ENCODE data around the gene CLCN6.

Gene CLCN6

GRCh38 chr1:11813021-11813420 lies 7.0 kb downstream of the CLCN6 start:
- Histone ChIP-seq H3K36me3 (ENCODE audit: control insufficient read depth, insufficient read depth, low read length) (peaks cover 83% of the 10 kb centered on the region), H3K9me3 (ENCODE audit: control insufficient read depth, insufficient read depth, low read length) (no peaks in the 10 kb centered on the region), H3K27me3 (ENCODE audit: control insufficient read depth, insufficient read depth, low read length) (no peaks in the 10 kb centered on the region), H3K27ac (ENCODE audit: low read depth, low read length) (no peak overlapping the region), H3K4me1 (ENCODE audit: control insufficient read depth, insufficient read depth, low read length) (no peaks in the 10 kb centered on the region), H3K4me3 (ENCODE audit: low read depth, low read length) (no peak overlapping the region), H3K9ac (ENCODE audit: low read depth, low read length) (no peak overlapping the region)

GRCh38 chr1:11817192-11817591 lies 11.2 kb downstream of the CLCN6 start:
- no peaks in the 10 kb centered on the region for H3K9me3 ChIP-seq (ENCODE audit: control insufficient read depth, insufficient read depth, low read length)
- no peak overlapping the region for H3K27ac ChIP-seq (ENCODE audit: low read depth, low read length)
- H3K4me3 ChIP-seq (ENCODE audit: low read depth, low read length): no peak overlapping the region
- H3K36me3 ChIP-seq (ENCODE audit: control insufficient read depth, insufficient read depth, low read length): peaks cover 81% of the 10 kb centered on the region
- H3K9ac ChIP-seq (ENCODE audit: low read depth, low read length): no peak overlapping the region
- H3K4me1 ChIP-seq (ENCODE audit: control insufficient read depth, insufficient read depth, low read length): no peaks in the 10 kb centered on the region
- H3K27me3 ChIP-seq (ENCODE audit: control insufficient read depth, insufficient read depth, low read length): no peaks in the 10 kb centered on the region

- Histone ChIP-seq H3K4me1 (ENCODE audit: control insufficient read depth, insufficient read depth, low read length) (no peaks in the 10 kb centered on the region), H3K9me3 (ENCODE audit: control insufficient read depth, insufficient read depth, low read length) (no peaks in the 10 kb centered on the region), H3K36me3 (ENCODE audit: control insufficient read depth, insufficient read depth, low read length) (peaks cover 89% of the 10 kb centered on the region), H3K4me3 (ENCODE audit: low read depth, low read length) (no peak overlapping the region), H3K27me3 (ENCODE audit: control insufficient read depth, insufficient read depth, low read length) (no peaks in the 10 kb centered on the region), H3K9ac (ENCODE audit: low read depth, low read length) (no peak overlapping the region), H3K27ac (ENCODE audit: low read depth, low read length) (no peak overlapping the region)
Observed at GRCh38 chr1:11822091-11822490, 16.1 kb downstream of the CLCN6 start.

DNA sequence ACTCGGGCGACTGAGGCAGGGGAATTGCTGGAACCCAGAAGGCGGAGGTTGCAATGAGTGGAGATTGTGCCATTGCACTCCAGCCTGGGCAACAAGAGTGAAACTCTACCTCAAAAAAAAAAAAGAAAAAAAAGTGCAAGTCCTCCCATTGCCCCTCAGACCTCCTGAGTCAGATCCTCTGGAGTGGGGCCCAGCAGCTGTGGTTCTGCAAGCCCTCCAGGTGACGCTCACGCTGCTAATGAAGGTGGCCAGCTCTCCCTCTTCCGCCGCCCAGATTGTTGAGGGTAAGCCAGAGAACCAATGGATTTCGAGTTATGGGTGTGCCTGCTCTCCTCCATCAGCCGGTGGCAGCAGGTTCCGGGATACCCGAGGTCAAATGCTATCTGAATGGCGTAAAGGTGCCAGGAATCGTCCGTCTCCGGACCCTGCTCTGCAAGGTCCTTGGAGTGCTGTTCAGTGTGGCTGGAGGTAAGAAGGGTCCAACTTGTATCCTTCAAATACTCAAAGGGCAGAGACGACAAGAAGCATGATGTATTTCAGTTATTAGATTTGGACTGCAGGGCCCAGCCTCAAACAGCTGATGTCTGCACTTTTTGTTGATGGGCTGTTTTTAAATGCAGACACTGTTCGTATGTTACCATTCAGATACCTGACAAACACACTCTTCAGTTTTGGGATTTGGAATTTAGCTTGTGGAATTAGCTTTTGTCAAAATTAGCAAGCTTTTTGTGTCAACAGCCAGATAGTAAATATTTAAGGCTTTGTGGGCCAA lies 17.6 kb downstream of the CLCN6 start:
- Histone ChIP-seq H3K9me3 (ENCODE audit: control insufficient read depth, insufficient read depth, low read length) (no peaks in the 10 kb centered on the region), H3K4me3 (ENCODE audit: low read depth, low read length) (no peak overlapping the region), H3K27me3 (ENCODE audit: control insufficient read depth, insufficient read depth, low read length) (no peaks in the 10 kb centered on the region), H3K36me3 (ENCODE audit: control insufficient read depth, insufficient read depth, low read length) (peaks cover 89% of the 10 kb centered on the region), H3K27ac (ENCODE audit: low read depth, low read length) (no peak overlapping the region), H3K4me1 (ENCODE audit: control insufficient read depth, insufficient read depth, low read length) (no peaks in the 10 kb centered on the region), H3K9ac (ENCODE audit: low read depth, low read length) (no peak overlapping the region)

DNA sequence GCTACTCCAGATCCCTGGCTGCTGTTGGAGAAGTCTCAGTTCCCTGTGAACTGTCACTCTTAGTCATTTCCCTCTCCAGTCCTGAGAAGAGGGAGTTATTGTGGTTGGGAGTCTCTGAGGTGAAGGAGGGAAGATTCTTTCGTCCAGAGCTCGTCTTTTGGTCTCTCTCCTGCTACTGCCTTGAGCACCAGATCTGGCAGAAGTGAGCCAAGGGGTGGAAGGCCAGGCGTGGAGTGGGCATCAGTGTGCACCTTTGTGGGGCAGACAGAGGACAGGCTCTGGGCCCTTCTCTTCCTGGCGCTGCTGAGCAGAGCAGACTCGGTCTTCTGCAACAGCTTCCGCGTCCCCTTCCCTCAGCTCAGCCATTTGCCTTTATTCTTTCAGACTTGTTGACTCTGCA lies 19.1 kb downstream of the CLCN6 start:
- Histone ChIP-seq H3K36me3 (ENCODE audit: control insufficient read depth, insufficient read depth, low read length) (peaks cover 88% of the 10 kb centered on the region), H3K9ac (ENCODE audit: low read depth, low read length) (no peak overlapping the region), H3K27me3 (ENCODE audit: control insufficient read depth, insufficient read depth, low read length) (no peaks in the 10 kb centered on the region), H3K9me3 (ENCODE audit: control insufficient read depth, insufficient read depth, low read length) (no peaks in the 10 kb centered on the region), H3K27ac (ENCODE audit: low read depth, low read length) (no peak overlapping the region), H3K4me1 (ENCODE audit: control insufficient read depth, insufficient read depth, low read length) (no peaks in the 10 kb centered on the region), H3K4me3 (ENCODE audit: low read depth, low read length) (no peak overlapping the region)

DNA sequence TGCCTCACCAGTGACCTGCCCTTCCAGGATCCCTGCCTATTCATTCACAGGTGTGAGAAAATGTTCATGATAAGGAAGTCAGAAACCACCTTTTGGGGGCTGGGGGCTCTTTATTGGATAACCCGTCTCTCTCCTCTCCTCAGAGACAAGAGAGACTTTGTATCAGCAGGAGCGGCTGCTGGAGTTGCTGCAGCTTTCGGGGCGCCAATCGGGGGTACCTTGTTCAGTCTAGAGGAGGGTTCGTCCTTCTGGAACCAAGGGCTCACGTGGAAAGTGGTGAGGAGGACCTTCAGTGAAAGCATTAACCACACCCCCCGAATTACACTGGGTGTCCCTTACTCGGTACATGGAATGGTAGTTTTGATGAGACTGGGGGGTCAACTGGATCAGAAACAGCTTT lies 21.0 kb downstream of the CLCN6 start:
- Histone ChIP-seq H3K9ac (ENCODE audit: low read depth, low read length) (no peak overlapping the region), H3K4me3 (ENCODE audit: low read depth, low read length) (no peak overlapping the region), H3K27me3 (ENCODE audit: control insufficient read depth, insufficient read depth, low read length) (no peaks in the 10 kb centered on the region), H3K27ac (ENCODE audit: low read depth, low read length) (no peak overlapping the region), H3K9me3 (ENCODE audit: control insufficient read depth, insufficient read depth, low read length) (no peaks in the 10 kb centered on the region), H3K4me1 (ENCODE audit: control insufficient read depth, insufficient read depth, low read length) (no peaks in the 10 kb centered on the region), H3K36me3 (ENCODE audit: control insufficient read depth, insufficient read depth, low read length) (peaks cover 85% of the 10 kb centered on the region)

DNA sequence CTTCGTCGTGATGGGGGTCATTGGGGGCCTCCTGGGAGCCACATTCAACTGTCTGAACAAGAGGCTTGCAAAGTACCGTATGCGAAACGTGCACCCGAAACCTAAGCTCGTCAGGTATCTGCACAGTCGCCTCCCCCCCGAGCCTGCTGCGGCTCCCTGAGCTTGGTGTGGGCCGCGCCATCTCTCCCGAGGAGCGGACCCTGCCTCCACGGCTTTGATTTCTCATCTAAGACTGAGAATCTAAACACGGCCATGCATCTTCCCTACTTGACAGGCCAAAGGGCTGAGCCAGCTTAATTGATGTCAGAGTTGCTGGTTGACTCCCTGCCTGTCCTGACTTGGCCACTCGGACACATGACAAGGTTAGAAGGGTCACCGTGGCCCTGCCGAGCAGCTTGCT lies 22.5 kb downstream of the CLCN6 start:
- Histone ChIP-seq H3K4me1 (ENCODE audit: control insufficient read depth, insufficient read depth, low read length) (no peaks in the 10 kb centered on the region), H3K36me3 (ENCODE audit: control insufficient read depth, insufficient read depth, low read length) (peaks cover 88% of the 10 kb centered on the region), H3K27ac (ENCODE audit: low read depth, low read length) (no peak overlapping the region), H3K9ac (ENCODE audit: low read depth, low read length) (no peak overlapping the region), H3K9me3 (ENCODE audit: control insufficient read depth, insufficient read depth, low read length) (no peaks in the 10 kb centered on the region), H3K4me3 (ENCODE audit: low read depth, low read length) (no peak overlapping the region), H3K27me3 (ENCODE audit: control insufficient read depth, insufficient read depth, low read length) (no peaks in the 10 kb centered on the region)

- Histone ChIP-seq H3K4me3 (ENCODE audit: low read depth, low read length) (no peak overlapping the region), H3K9me3 (ENCODE audit: control insufficient read depth, insufficient read depth, low read length) (no peaks in the 10 kb centered on the region), H3K27me3 (ENCODE audit: control insufficient read depth, insufficient read depth, low read length) (no peaks in the 10 kb centered on the region), H3K9ac (ENCODE audit: low read depth, low read length) (no peak overlapping the region), H3K36me3 (ENCODE audit: control insufficient read depth, insufficient read depth, low read length) (peaks cover 87% of the 10 kb centered on the region), H3K4me1 (ENCODE audit: control insufficient read depth, insufficient read depth, low read length) (no peaks in the 10 kb centered on the region), H3K27ac (ENCODE audit: low read depth, low read length) (no peak overlapping the region)
Observed at GRCh38 chr1:11831945-11832725, 26.1 kb downstream of the CLCN6 start.

DNA sequence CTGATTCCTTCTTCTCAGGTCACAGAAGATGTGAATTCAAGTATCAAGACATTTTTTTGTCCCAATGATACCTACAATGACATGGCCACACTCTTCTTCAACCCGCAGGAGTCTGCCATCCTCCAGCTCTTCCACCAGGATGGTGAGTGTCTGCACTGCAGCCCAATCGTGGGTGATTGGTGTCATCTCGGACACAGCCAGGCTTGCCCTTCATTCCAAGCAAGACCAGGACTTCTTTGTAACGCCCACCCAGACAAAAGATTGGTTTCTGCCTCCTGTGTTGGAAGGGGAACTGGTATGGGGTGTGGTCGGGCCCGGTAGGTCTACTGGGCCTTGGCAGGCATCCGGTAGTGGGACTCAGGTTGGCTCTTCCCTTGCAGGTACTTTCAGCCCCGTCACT lies 27.5 kb downstream of the CLCN6 start:
- Histone ChIP-seq H3K27me3 (ENCODE audit: control insufficient read depth, insufficient read depth, low read length) (no peaks in the 10 kb centered on the region), H3K9ac (ENCODE audit: low read depth, low read length) (no peak overlapping the region), H3K4me3 (ENCODE audit: low read depth, low read length) (no peak overlapping the region), H3K36me3 (ENCODE audit: control insufficient read depth, insufficient read depth, low read length) (peaks cover 88% of the 10 kb centered on the region), H3K4me1 (ENCODE audit: control insufficient read depth, insufficient read depth, low read length) (no peaks in the 10 kb centered on the region), H3K9me3 (ENCODE audit: control insufficient read depth, insufficient read depth, low read length) (no peaks in the 10 kb centered on the region), H3K27ac (ENCODE audit: low read depth, low read length) (no peak overlapping the region)

- H3K27me3 ChIP-seq (ENCODE audit: control insufficient read depth, insufficient read depth, low read length): no peaks in the 10 kb centered on the region
- H3K4me1 ChIP-seq (ENCODE audit: control insufficient read depth, insufficient read depth, low read length): no peaks in the 10 kb centered on the region
- H3K9ac ChIP-seq (ENCODE audit: low read depth, low read length): no peak overlapping the region
- no peaks in the 10 kb centered on the region for H3K9me3 ChIP-seq (ENCODE audit: control insufficient read depth, insufficient read depth, low read length)
- H3K4me3 ChIP-seq (ENCODE audit: low read depth, low read length): no peak overlapping the region
- H3K36me3 ChIP-seq (ENCODE audit: control insufficient read depth, insufficient read depth, low read length): peaks cover 87% of the 10 kb centered on the region
- no peak overlapping the region for H3K27ac ChIP-seq (ENCODE audit: low read depth, low read length)
Observed at GRCh38 chr1:11833900-11834299, 27.9 kb downstream of the CLCN6 start.

DNA sequence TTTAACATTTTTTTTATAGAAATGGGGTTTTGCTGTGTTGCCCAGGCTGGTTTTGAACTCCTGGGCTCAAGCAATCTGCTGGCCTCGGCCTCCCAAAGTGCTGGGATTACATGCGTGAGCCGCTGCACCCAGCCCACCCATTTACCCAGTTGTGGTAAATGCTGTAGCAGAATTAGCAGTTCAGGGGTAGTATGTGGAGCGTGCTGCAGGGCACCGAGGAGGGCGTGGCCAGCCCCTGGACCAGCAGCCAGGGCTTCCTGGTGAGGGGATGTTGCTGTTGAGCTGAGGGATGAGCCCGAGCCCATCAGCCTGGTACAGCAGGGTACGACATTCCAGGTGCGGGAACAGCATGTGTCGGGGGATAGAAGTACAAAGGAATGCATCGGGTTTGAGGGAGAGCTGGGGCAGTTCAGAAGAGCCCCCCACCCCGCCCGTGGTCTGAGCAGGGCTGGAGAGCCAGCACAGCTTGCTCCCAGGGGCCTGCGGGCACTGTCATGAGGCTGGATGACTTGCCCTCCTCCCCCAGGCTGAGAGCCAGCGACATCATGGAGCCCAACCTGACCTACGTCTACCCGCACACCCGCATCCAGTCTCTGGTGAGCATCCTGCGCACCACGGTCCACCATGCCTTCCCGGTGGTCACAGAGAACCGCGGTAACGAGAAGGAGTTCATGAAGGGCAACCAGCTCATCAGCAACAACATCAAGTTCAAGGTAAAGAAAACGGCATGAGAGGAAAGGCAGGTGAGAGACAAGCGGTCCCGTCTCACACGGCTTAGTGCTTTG lies 29.6 kb downstream of the CLCN6 start:
- Histone ChIP-seq H3K9ac (ENCODE audit: low read depth, low read length) (no peak overlapping the region), H3K27me3 (ENCODE audit: control insufficient read depth, insufficient read depth, low read length) (no peaks in the 10 kb centered on the region), H3K4me1 (ENCODE audit: control insufficient read depth, insufficient read depth, low read length) (no peaks in the 10 kb centered on the region), H3K27ac (ENCODE audit: low read depth, low read length) (no peak overlapping the region), H3K36me3 (ENCODE audit: control insufficient read depth, insufficient read depth, low read length) (peaks cover 90% of the 10 kb centered on the region), H3K4me3 (ENCODE audit: low read depth, low read length) (no peak overlapping the region), H3K9me3 (ENCODE audit: control insufficient read depth, insufficient read depth, low read length) (no peaks in the 10 kb centered on the region)
